ENCODE measurements around the gene PIK3R4. TPM values are rescaled to one million over a fixed set of nuclear protein-coding genes. Genes with fewer than 3 reads are reported as not detected.

The PIK3R4 gene
- total RNA-seq, 1 donor, result 35.5 TPM

- Histone ChIP-seq H3K27ac (ENCODE audit: low read depth, low read length) (no peak overlapping the region), H3K4me2 (ENCODE audit: insufficient read depth, low read length) (no peak overlapping the region), H3K4me1 (ENCODE audit: insufficient read depth, low read length) (no peaks in the 10 kb centered on the region), H3K9me3 (ENCODE audit: low read depth, low read length) (no peaks in the 10 kb centered on the region), H3K27me3 (ENCODE audit: insufficient read depth, low read length) (no peaks in the 10 kb centered on the region), H2AFZ (ENCODE audit: low read length) (no peak overlapping the region), H3K36me3 (ENCODE audit: insufficient read depth, low read length) (no peaks in the 10 kb centered on the region), H3K4me3 (ENCODE audit: insufficient read depth, low read length) (no peak overlapping the region), H3K79me2 (ENCODE audit: insufficient read depth, low read length) (no peaks in the 10 kb centered on the region), H4K20me1 (ENCODE audit: insufficient read depth, low read length) (no peaks in the 10 kb centered on the region)
- TF ChIP-seq CTCF (IDR thresholded peaks at IDR 0.05; ENCODE audit: extremely low read depth, low read depth, low read length), result no peak
- no peak for DNase-seq (ENCODE audit: insufficient read length, low spot score, missing footprints)
Observed at GRCh38 chr3:130761730-130762311, 15.2 kb upstream of the PIK3R4 start.

GRCh38 chr3:130760922-130761321 lies 14.3 kb upstream of the PIK3R4 start:
- H3K4me3 ChIP-seq (ENCODE audit: insufficient read depth, low read length), result no peak overlapping the region
- no peak for TF ChIP-seq CTCF (IDR thresholded peaks at IDR 0.05; ENCODE audit: extremely low read depth, low read depth, low read length)
- H3K79me2 ChIP-seq (ENCODE audit: insufficient read depth, low read length), result no peaks in the 10 kb centered on the region
- H3K36me3 ChIP-seq (ENCODE audit: insufficient read depth, low read length), result no peaks in the 10 kb centered on the region
- no peak overlapping the region for H2AFZ ChIP-seq (ENCODE audit: low read length)
- no peaks in the 10 kb centered on the region for H3K9me3 ChIP-seq (ENCODE audit: low read depth, low read length)
- H4K20me1 ChIP-seq (ENCODE audit: insufficient read depth, low read length), result no peaks in the 10 kb centered on the region
- DNase-seq (ENCODE audit: insufficient read length, low spot score, missing footprints), result no peak
- H3K27me3 ChIP-seq (ENCODE audit: insufficient read depth, low read length), result no peaks in the 10 kb centered on the region
- H3K4me1 ChIP-seq (ENCODE audit: insufficient read depth, low read length), result no peaks in the 10 kb centered on the region
- no peak overlapping the region for H3K4me2 ChIP-seq (ENCODE audit: insufficient read depth, low read length)
- no peak overlapping the region for H3K27ac ChIP-seq (ENCODE audit: low read depth, low read length)

- no peaks in the 10 kb centered on the region for H3K4me1 ChIP-seq (ENCODE audit: insufficient read depth, low read length)
- H3K27ac ChIP-seq (ENCODE audit: low read depth, low read length), result no peak overlapping the region
- no peaks in the 10 kb centered on the region for H3K27me3 ChIP-seq (ENCODE audit: insufficient read depth, low read length)
- peak overlapping the region; percentile 20 for H3K4me3 ChIP-seq (ENCODE audit: insufficient read depth, low read length)
- H3K4me2 ChIP-seq (ENCODE audit: insufficient read depth, low read length), result peak overlapping the region; percentile 67
- H3K79me2 ChIP-seq (ENCODE audit: insufficient read depth, low read length), result no peaks in the 10 kb centered on the region
- TF ChIP-seq CTCF (IDR thresholded peaks at IDR 0.05; ENCODE audit: extremely low read depth, low read depth, low read length), result peak; percentile 86
- no peaks in the 10 kb centered on the region for H4K20me1 ChIP-seq (ENCODE audit: insufficient read depth, low read length)
- no peaks in the 10 kb centered on the region for H3K36me3 ChIP-seq (ENCODE audit: insufficient read depth, low read length)
- H3K9me3 ChIP-seq (ENCODE audit: low read depth, low read length), result no peaks in the 10 kb centered on the region
- H2AFZ ChIP-seq (ENCODE audit: low read length), result peak overlapping the region; percentile 32
- peak; percentile 74 for DNase-seq (ENCODE audit: insufficient read length, low spot score, missing footprints)
Observed at GRCh38 chr3:130759692-130760338, 13.2 kb upstream of the PIK3R4 start.

- Histone ChIP-seq H3K79me2 (ENCODE audit: insufficient read depth, low read length) (no peaks in the 10 kb centered on the region), H3K4me1 (ENCODE audit: insufficient read depth, low read length) (no peaks in the 10 kb centered on the region), H3K4me2 (ENCODE audit: insufficient read depth, low read length) (no peak overlapping the region), H3K36me3 (ENCODE audit: insufficient read depth, low read length) (no peaks in the 10 kb centered on the region), H3K27me3 (ENCODE audit: insufficient read depth, low read length) (no peaks in the 10 kb centered on the region), H3K4me3 (ENCODE audit: insufficient read depth, low read length) (no peak overlapping the region), H3K27ac (ENCODE audit: low read depth, low read length) (no peak overlapping the region), H3K9me3 (ENCODE audit: low read depth, low read length) (no peaks in the 10 kb centered on the region), H4K20me1 (ENCODE audit: insufficient read depth, low read length) (no peaks in the 10 kb centered on the region), H2AFZ (ENCODE audit: low read length) (no peak overlapping the region)
- no peak for TF ChIP-seq CTCF (IDR thresholded peaks at IDR 0.05; ENCODE audit: extremely low read depth, low read depth, low read length)
- no peak for DNase-seq (ENCODE audit: insufficient read length, low spot score, missing footprints)
Observed at GRCh38 chr3:130758624-130759369, 12.2 kb upstream of the PIK3R4 start.
